ENCODE data around the gene LINGO1. TPM values are rescaled to one million over a fixed set of nuclear protein-coding genes. Genes with fewer than 3 reads are reported as not detected.

Gene LINGO1
- polyA plus RNA-seq, 12 donors: 6.1 to 30.9 (median 9.7) TPM; not detected in 1

DNA sequence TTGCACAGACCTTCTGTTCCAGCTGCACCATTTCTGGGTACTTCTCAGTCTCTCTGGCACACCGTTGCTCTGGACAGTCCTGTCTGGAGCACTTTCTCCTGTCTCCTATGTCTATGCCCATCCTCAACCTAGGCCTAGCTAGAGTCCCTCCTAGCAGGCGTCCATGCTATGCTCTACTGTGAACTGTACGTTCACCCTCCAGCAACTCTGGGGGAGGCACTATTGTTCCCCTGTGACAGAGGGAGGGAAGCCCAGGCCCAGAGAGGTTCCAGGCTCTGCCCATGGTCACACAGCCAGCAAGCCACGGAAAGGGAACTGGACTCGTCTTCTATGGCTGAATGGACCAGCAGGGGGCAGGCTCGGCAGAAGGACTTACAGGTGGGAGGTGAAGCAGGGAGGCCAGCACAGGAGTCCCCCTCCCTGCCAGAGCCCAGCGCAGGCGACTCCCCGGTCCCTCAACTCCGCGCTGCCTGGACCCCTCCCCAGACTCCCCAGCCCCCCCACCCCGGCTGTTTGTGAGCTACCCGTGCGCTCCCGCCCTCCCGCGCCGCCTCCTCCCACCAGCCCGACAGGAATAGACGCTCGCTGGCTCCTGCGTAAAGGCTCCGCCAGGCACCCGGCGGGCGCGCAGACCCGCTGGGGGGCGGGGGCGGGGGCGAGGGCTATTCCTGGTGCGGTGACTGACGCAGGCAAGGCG lies 1.7 kb upstream of the LINGO1 start:
- DNase-seq: no peak

DNA sequence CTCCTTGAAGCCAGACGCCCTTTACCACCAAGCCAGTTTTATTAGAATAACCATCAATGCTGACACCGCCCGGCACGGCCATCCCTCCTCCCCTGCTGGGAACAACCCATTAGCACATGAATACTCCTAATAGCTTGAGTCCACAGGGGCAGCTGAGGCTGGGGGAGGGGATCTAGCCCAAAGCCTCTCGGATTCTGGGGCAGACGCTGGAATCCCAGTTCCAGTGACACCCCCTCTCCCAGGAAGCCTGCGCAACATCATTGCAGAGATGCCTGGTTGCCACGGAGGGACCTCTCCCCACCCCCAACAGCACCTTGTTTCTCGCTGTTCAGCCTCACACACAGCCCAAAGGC lies 1.2 kb upstream of the LINGO1 start:
- DNase-seq: no peak

DNA sequence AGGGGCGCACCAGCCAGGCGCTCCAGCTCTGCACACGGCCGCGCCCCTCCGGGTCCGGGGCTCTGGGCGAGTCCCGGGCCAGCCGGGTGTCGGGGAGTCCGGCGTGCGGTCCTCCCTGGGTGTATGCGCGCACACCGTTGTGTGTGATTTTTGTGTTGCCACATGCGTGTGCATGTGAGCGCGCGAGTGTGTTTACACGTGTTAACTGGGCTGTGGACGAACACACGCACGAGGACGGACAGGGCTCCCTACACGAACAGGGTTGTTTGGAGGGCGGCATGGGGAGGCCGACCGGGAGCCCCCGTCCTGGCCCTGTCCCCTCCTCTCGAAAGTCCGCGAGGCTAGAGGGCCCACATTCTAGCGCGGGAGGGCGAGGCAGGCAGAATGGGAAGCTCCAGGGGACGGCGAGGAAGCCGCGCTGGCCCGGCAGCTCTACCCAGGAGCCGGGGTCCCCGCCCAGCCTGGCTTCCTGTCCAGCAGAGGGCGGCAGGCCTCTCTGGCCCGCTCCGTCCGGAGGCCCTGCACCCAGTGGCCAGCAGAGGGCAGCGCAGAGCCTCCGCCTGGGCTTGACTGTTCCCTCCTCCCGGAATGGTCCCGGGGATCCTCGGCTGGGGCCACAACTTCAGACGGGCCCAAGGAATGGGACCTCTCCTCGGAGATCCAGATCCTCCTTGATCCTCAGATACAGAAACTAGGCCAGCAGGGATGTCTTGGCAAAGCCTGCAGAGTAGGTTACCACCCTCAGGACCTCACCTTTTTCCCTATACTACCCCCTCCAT lies 611 bp upstream of the LINGO1 start:
- DNase-seq: peak; percentile 89

DNA sequence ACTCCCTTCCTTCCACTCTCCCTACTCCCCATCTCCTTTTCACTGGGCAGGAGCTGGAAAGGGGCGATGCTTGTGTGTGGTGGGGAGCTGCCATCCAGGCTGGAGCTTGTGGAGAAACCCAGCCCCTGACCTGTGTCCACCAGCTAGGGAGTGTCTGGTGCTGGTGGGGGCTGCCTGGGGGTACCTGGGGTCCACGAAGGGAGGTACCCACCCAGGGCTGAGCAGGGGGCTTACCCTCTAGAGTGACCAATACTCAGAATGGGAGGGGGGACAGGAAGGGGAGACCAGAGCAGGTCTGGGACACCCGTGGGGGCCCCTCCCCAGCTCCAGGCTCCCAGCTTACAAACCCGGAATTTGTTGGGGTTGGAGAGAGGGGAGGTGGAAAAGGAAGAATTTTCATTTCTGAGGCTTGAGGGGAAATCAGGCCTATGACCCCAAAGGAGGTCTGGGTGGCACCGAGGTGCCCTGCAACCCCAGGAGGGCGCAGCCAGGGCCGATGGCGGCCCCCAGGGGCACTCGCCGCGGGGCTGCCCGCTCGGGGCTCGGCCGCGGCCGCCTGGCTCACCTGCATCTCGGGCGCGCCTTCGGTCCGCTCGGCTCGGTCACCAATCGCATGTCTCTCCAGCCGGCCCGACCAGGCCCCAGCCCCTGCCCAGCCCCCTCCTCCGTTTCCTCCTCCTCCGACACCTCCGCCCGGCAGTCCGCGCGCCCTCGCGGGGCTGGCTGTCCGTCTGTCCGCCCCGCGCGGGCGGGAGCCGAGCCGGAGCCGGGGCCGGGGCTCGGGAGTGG lies 773 bp downstream of the LINGO1 start:
- DNase-seq: no peak

DNA sequence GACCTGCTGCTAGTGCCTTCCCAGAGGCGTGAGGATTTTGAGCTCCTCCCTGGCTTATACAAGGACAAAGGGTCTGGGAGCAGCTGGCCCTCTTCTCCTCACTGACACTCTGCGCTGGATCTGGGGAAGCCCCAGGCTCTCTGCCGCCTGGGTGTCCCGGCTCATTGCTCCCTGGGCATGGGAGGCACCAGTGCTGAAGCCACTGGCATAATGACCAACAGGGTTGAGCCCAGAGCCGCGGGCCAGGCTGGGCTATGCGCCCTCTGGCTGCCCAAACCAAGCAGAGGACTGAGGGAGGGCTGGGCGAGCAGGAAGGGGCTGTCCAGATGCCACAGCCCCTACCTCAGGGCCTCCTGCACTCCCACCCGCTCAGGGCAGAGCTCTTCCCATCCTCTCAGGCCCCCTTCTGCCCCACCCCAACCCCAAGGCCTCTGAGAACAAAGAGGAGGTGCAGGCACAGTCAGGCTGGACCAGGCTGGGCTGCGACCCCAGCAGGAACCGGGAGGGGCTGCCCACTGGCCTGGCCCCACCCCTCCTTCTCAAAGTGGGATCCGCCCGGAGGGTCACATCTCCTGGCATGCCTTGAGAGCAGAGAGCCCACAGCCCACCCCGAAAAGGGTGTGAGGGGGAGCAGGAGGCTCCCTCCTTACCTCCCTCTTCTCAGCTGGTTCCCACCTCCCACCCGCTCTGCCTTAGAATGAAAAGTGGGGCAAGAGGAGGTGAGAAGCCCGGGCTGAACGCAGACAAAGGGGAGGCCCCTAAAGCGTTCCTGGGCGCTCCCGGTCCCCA lies 1.6 kb downstream of the LINGO1 start:
- DNase-seq: no peak

DNA sequence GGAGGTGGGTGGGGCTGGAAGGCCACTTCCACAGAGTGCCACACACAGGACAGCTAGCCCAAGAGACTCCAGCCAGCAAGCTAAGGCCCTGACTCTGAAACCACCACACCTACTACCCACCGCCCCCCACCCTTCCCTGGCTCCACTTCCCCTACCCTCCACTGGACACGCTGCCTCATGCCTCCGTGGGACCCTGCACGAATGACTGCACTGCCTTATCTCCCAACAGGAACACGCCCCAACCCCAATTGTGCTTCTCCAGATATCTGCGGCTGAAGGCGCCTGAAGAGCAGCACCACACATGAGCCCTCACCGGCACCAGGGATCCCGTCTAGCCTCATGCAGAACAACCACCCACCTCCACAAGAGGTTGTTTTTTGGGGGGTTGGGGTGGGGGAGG lies 2.7 kb downstream of the LINGO1 start:
- no peak for DNase-seq

DNA sequence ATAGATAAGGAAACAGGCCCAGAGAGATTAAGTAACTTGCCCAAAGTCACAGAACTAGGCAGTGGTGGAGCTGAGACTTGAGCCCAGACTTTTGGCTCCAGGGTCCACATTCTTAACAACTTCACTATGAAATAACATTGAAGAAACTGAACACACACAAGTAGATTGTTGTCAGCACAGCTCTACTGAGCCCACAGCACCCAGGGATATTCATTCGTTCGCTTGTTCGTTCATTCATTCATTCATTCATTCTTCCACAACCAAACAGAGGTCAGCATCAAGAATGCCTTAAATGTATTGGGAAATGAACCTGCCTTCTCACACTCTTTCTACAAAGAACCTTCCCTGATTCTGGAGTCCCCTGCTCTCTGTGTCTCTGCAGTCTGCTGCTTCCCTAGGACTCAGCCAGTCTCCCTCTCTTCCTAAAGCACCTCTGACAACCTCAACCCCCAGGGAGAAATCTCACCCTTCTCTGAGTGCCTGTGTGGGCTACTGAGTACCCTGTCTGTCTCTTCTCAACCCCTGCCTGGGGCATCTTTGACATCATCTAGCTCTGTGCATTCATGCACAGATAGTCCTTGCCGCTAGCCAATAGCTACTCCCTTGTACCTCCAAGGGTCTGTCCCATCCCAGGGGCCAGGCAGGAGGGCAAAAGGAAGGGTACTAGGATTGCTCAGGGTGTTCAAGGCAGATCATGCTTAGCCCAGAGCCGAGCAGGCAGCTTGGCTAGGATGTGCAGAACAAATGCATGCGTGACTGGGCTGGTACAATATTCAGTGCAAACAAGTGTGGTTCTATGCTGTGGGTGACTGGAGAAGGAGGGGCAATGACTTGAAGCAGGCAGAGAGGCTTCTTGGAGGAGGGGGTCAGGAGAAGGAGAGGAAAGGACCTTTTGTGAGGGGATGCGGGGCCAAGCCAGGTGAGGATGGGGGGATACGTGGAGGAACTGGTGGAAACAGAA lies 3.4 kb downstream of the LINGO1 start:
- no peak for DNase-seq

DNA sequence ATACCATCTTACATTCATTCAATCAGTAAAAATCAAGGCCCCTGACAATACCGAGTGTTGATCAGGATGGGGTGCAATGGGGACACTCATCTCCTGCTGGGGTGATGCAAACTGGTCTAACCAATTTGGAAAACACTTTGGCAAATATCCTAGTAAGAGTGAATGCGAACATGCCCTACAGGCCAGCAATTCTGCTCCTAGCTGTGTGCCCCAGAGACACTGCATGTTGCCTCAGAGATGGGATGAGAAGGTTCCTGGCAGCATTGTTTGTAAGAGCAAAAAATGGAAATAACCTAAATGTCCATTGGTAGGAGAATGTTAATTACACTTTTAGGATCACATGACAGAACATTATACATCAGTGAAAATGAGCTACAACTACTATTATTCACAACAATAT lies 4.7 kb downstream of the LINGO1 start:
- DNase-seq: no peak

DNA sequence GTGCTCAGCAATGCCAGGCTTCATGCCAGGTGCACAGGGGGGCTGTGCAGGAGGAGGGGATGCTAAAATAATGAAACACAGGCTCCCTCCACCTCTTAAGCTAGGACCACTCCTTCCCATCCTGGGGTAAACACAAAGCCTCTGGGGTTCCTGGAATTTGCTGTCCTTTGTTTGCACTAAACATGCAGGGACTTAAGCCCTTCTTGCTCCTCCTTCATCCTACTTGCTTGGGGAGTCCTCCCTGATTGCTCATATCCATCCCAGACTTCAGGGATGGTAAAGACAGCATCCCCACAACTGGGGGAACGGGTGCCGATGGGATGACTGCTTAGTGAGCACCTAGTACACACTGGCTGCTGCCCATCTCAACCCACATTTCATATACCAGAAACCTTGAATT lies 5.1 kb downstream of the LINGO1 start:
- DNase-seq: no peak

DNA sequence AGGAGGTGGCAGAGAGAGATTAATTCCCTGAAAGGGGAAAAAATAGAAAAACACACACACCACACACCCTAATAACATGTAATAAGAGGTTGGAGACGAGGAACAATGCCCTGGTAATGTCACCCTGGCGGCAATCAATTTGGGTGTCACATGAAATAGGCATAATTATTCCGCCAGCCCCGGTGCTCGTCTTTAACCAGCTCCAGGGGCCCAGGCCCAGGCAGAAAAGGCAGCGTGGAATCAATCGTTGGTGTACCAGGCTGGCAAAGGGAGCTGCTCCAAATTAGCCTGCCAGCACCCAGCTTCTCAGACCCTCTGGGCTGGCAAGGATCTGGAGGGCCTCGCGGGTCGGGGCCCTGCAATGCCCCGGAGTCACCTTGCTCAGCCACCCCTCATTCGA lies 5.6 kb downstream of the LINGO1 start:
- DNase-seq: no peak

DNA sequence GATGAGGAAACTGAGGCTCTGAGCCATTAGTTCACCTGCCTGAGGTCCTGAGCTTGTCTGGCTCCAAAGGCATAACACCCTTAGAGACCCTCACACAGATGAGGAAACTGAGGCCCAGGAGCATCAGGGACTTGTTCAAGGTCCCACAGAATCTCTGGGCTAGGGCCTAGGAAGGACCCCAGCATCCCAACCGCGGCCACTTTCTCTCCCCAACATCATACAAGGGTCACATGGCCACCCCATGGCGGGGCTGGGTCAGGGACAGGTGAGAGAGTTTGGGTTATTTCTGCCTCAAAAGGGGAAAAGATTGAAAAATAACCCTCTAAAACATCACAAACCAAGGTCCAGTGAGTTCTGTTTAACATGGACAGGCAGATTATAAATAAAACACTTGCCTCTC lies 6.7 kb downstream of the LINGO1 start:
- no peak for DNase-seq

DNA sequence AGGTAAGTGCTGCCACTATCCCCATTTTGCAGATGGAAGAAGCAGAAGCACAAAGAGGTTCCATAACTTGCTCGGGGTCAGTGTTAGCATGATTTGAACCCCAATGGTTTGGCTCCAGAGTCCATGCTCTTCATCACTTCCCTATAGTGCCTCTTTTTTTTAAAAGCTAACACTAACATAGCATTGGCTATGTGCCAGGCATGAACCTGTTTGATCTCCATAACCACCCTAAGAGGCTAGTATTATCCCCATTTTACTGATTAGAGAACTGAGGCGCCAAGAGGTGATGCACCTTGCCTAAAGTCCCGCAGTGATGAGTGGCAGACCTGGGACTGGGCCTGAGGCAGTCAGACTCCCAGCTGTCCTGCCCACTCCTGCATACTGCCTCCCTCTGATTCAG lies 7.3 kb downstream of the LINGO1 start:
- no peak for DNase-seq

DNA sequence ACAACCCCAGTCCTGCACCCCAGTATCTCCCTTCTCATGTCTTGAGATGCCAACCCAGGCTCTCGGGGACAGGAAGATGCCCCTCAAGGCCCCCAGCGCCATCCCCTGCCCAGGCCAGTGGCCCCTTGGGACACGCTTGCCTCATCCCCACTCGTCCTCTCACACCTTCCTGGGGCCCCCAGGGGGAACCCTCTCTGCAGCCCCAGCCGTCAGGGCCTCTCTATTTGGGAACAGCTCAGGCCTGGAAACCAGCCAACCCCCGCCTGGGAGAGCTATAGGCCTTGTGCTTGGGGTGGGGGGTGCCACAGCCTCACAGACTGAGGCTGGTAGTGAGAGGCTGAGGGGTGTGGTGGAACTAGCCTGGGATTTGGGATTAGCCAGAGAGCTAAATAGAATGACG lies 7.8 kb downstream of the LINGO1 start:
- no peak for DNase-seq

DNA sequence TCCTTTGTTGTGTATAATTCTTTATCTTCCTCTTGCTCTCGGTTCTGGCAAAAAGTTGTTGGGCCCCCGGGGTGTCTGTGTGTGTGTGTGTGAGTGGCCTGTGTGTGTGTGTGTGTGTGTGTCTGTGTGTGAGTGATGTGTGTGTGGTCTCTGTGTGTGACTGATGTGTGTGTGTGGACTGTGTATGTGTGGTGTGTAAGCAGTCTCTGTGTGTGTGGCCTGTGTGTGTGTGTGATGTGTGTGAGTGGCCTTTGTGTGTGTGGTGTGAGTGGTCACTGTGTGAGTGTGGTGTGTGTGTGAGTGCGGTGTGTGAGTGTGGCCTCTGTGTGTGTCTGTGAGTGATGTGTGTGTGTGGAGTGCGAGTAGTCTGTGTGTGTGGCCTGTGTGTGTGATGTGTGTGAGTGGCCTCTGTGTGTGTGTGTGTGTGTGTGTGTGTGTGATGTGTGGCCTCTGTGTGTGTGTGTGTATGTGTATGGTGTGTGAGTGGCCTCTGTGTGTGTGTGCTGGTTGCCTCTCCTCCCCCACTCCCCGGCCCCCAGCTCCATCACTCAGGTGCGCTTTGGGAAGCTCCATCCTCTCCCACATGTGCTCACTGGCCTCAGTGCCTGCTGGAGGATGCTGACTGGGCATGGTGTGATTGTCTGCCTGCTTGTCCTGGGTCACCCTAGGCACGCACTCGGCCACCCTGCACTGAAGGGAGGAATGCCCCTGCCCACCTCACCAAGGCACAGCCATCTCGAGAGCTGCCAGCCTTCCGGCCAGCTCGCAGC lies 8.8 kb downstream of the LINGO1 start:
- DNase-seq: no peak

DNA sequence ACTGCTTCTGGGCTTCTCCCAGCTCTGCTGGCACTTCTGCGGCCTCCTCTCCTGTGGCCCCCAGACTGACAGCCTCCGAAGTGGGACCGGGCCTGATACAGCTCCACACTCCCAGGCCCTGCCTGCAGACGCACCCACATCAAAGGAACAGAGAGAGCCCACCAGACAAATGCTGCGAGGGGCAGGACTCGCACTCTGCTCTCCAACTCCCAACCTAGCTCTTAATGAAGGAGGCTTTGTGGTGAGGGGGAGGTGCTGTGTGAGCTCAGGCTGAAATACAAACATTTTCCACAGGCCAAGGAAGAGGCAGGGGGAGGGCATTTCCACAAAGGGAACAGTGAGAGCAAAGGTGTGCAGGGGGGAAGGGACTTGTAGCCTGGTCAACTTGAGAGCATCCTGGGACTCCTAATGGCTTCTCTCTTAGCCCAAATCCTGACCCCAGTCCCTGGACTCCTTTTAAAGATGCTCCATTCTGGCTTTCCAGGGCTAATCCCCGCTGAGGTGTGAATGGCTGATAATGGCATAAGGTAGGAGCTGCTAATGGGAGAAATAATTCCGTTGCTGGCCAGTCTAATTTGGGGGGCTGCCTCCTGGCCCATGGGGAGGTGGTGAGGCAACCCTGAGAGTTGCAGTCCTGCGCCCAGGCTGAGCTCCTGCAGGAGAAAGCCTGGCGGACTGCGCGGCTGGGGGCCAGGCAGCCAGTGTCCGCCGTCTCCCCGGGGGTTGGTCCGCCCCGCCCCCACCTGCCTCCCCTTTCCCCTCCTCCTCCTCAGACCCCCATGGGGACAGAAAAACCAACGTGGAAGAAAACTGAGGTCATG lies 9.6 kb downstream of the LINGO1 start:
- DNase-seq: no peak

DNA sequence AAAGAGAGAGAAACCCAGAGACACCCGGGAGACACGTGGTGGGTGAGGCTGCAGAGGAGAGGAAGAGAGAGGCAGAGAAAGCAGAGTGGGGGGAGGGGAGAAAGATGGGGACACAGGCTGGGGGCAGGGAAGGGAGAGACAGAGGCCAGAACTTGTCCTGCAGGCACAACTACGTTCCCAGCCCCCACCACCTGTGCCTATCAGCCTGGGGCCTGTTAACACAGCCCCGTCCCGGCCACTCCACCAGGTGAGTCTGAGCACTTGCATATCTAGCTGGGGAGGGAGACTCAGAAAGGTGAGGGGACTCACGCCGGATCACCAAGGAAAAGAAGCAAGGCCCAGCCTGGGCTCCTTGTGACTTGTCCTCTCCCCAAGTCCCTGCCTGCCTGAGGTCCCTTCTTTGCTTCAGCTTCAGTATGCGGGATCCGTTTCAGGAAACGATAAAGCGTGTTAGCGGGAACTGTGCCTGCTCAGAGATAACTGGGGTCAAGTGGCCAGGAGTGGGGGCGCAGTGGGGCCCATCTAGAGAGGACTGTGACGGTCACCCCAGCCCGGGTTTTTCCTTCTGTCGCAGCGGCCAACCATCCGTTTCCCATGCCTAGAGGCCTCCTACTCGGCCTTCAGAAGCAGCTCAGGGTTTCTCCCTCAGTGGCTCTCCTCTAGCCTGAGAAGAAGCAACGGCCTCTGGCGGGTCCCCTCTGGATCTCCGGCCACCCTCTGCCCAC lies 10.3 kb downstream of the LINGO1 start:
- DNase-seq: no peak

DNA sequence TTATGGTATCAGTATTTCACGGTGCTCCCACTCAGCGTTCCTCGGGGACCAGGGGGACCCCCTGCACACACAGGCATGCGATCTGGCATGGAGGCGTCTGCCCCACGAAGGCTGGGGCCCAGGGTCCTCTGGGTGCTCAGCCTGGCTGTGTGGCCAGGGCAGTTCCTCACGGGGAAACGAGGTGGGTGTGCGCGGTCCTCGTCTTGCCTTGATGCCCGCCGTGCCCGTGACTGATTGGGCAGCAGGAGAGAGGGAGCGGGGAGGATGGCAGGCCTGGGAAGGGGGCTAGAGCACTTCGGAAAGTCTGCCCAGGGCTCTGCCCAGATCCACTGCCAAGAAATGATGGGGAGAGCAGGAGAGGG lies 10.9 kb downstream of the LINGO1 start:
- DNase-seq: no peak

DNA sequence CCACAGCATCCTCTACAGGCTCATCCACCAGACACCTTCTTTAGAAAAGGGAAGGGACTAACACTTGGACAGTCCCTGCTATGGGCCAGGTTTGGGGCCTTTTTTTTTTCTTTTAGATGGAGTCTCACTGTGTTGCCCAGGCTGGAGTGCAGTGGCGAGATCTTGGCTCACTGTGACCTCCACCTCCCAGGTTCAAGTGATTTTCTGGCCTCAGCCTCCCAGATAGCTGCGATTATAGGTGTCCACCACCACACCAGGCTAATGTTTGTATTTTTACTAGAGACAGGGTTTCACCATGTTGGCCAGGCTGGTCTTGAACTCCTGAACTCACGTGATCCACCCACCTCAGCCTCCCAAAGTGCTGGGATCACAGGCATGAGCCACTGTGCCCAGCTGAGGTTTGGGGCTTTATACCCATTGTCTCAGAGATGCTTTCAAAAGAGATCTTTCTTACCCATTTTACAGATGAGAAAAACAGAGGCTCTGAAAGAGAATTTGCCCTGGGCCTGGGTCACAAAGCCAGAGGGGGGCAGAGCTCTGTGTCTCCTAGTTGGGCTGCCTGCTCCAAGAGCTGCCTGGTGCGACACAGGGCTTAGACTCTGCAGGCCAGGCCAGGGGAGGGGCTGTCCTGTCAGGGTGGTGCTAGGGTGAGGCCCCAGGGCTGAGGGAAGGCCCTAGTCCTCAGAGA lies 11.6 kb downstream of the LINGO1 start:
- no peak for DNase-seq
